ENCODE measurements around the gene ISL2.

DNA sequence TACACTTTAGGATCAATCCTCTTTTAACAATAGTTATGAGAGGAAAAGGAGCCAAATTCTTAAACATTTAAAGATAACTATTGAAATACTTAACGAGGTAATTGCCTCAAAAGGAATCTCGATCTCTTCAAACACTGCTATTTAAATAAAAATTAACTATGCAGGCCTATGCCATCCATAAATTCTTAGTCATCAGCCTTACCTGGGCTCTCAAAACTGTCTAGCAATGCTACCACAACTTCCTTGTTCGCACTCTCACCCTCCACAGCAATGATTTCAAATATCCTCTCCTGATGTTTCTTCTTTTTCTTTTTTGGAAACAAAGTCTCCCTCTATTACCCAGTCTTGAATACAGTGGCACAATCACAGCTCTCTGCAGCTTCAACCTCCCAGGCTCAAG lies 37.6 kb upstream of the ISL2 start:
- TF ChIP-seq POLR2A (IDR thresholded peaks at IDR 0.05) = no peak
- TF ChIP-seq, protein P1, sequence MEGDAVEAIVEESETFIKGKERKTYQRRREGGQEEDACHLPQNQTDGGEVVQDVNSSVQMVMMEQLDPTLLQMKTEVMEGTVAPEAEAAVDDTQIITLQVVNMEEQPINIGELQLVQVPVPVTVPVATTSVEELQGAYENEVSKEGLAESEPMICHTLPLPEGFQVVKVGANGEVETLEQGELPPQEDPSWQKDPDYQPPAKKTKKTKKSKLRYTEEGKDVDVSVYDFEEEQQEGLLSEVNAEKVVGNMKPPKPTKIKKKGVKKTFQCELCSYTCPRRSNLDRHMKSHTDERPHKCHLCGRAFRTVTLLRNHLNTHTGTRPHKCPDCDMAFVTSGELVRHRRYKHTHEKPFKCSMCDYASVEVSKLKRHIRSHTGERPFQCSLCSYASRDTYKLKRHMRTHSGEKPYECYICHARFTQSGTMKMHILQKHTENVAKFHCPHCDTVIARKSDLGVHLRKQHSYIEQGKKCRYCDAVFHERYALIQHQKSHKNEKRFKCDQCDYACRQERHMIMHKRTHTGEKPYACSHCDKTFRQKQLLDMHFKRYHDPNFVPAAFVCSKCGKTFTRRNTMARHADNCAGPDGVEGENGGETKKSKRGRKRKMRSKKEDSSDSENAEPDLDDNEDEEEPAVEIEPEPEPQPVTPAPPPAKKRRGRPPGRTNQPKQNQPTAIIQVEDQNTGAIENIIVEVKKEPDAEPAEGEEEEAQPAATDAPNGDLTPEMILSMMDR (IDR thresholded peaks at IDR 0.05) = no peak

Measured in prostate gland (tissue), 2 donors.